Body of pancreas (tissue), 4 donors: ENCODE data around the gene IPO4. TPM values are rescaled to one million over a fixed set of nuclear protein-coding genes. Genes with fewer than 3 reads are reported as not detected.

Source experiments
- ATAC-seq: fragments of 150-250 bp; one replicate; pipeline ENCODE4 v1.9.1; 2016
- DNase-seq, 4 donors: peaks; one replicate each; pipeline ENCODE4 v3.0.0-alpha.2; 2019
- H3K27ac ChIP-seq, 4 donors: fragments of 200-600 bp; sonication (generic); 1 replicate in 3 of 4; 2 replicates in 1 of 4; pipeline versions ENCODE4 v1.5.1 to v1.6.1; 2016 to 2019; ENCODE audit warnings: mild to moderate bottlenecking in 1 of 4, mixed read lengths in 1 of 4, moderate library complexity in 1 of 4
- H3K27me3 ChIP-seq, 2 donors: fragments of 200-600 bp; sonication (generic); one replicate each; pipeline ENCODE4 v1.6.0; 2016; ENCODE audit warnings: mild to moderate bottlenecking in 1 of 2
- H3K36me3 ChIP-seq, 2 donors: fragments of 200-600 bp; sonication (generic); replicated peaks in 1 of 2; 2 replicates each; pipeline ENCODE4 v1.5.1; 2016; ENCODE audit warnings: low read depth in 2 of 2; ENCODE audit not compliant: insufficient read depth in 1 of 2
- H3K4me1 ChIP-seq: fragments of 200-600 bp; sonication (generic); one replicate; pipeline ENCODE4 v1.6.0; 2016
- H3K4me3 ChIP-seq, 2 donors: fragments of 200-600 bp; sonication (generic); 1 replicate in 1 of 2; 2 replicates in 1 of 2; pipeline ENCODE4 v1.5.1; 2016 to 2019
- H3K9me3 ChIP-seq, 3 donors: fragments of 200-600 bp; sonication (generic); 1 replicate in 2 of 3; 2 replicates in 1 of 3; pipeline ENCODE4 v1.5.1; 2016
- POLR2A ChIP-seq, 3 donors: fragments of 450-650 bp; IDR thresholded peaks; one replicate each; pipeline ENCODE4 v1.6.1; 2016; ENCODE audit warnings: antibody characterized with exemption in 3 of 3, mild to moderate bottlenecking in 2 of 3
- WGBS, 2 donors: methylation state at CpG; one replicate each; pipeline ENCODE4 v1.1.5; 2017; 5-methylcytosine and 5-hydroxymethylcytosine counted together
- intact Hi-C: fragments of 100-400 bp; cut with DNase I; formaldehyde crosslinking; loops from one replicate; pipeline ENCODE4 v1.15.1; 2023
- total RNA-seq, 2 donors: library from RNA; depleted of rRNA; stranded (reverse); fragments of >200 nt; gene quantifications; one replicate each; pipeline ENCODE4 v1.1.0, GENCODE V29; 2016
- TF ChIP-seq, protein P1 (sequence below), 7 experiments: fragments of 450-650 bp in 4 of 7; fragments of 200-600 bp in 3 of 7; sonication (generic) in 3 of 7; IDR thresholded peaks; one replicate each; pipeline ENCODE4 v1.5.1; 2016 to 2019; ENCODE audit warnings: antibody characterized with exemption in 7 of 7

IPO4 gene
- 10 to 100 TPM; 30.4 to 73.5 TPM for total RNA-seq

DNA sequence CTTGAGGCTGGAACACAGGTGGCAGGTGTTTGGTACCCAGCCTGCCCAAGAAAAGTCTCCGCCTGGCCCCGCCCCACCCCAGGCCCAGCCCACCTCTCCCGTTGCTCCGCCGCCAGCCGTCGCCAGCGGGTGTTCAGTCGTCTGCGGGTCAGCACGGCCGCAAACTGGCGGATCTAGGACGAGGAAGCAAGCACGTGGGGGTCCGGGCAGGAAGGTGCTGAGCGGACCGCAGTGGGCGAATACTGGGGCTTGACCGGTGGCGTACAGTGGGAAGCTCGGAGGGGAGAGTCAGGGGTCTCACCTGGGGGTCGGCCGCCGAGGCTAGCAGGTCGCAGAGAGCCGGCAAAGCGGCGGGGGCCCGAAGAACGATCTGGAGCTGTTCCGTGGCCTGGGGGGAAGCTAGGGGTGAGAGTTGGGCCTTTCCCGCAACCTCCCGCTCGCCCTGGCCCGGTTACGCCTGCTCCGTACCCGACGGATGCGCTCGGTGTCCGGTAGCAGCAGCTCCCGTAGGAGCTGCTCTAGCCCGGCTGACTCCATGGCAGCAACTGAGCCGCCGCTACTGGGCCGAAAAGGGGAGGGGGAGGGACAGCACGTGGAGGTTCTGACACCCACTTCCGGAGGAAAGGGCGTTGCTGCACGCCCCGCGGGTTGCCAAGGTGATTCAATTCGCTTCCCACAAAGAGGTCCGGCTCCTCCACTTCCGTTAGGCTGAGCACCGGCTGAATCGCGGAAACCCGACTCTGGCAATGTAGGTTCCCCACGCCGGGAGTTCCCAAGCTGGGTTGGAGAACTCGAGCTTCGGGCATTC lies at the start of gene IPO4:
IPO4 (minus strand) TSS at position 566 of the 808 bp plus-strand sequence; CDS start at position 537, 29 bp downstream.
- intact Hi-C loops, result no loop called here
- Histone ChIP-seq H3K27me3 (no peaks in the 10 kb centered on the region), H3K36me3 (peaks cover 1 to 15% of the 10 kb centered on the region in 2 donors), H3K27ac (peak within 1 kb of the TSS; percentile 42 to 87 (median 68)), H3K9me3 (no peaks in the 10 kb centered on the region), H3K4me1 (peaks cover 38% of the 10 kb centered on the region), H3K4me3 (peak within 1 kb of the TSS; percentile 16 to 24)
- TF ChIP-seq POLR2A (IDR thresholded peaks at IDR 0.05), result peak in 2 of 3 donors; percentile 84 to 85
- TF ChIP-seq, protein P1, sequence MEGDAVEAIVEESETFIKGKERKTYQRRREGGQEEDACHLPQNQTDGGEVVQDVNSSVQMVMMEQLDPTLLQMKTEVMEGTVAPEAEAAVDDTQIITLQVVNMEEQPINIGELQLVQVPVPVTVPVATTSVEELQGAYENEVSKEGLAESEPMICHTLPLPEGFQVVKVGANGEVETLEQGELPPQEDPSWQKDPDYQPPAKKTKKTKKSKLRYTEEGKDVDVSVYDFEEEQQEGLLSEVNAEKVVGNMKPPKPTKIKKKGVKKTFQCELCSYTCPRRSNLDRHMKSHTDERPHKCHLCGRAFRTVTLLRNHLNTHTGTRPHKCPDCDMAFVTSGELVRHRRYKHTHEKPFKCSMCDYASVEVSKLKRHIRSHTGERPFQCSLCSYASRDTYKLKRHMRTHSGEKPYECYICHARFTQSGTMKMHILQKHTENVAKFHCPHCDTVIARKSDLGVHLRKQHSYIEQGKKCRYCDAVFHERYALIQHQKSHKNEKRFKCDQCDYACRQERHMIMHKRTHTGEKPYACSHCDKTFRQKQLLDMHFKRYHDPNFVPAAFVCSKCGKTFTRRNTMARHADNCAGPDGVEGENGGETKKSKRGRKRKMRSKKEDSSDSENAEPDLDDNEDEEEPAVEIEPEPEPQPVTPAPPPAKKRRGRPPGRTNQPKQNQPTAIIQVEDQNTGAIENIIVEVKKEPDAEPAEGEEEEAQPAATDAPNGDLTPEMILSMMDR (IDR thresholded peaks at IDR 0.05), result peak in 1 of 7 experiments; percentile 8
- ATAC-seq (peak; percentile 98), DNase-seq (peak; percentile 96 to 98 (median 97))
- 0% methylated on average over 11 to 65 of the region's 65 CpGs for WGBS, 2 donors

- no peak for TF ChIP-seq POLR2A (IDR thresholded peaks at IDR 0.05)
- TF ChIP-seq, protein P1 (IDR thresholded peaks at IDR 0.05), result no peak
- Histone ChIP-seq H3K4me1 (peaks cover 54% of the 10 kb centered on the region), H3K4me3 (no peak overlapping the region), H3K27ac (no peak overlapping the region), H3K9me3 (no peaks in the 10 kb centered on the region), H3K27me3 (no peaks in the 10 kb centered on the region), H3K36me3 (peaks cover 6 to 27% of the 10 kb centered on the region in 2 donors)
- no peak for DNase-seq
- ATAC-seq, result no peak
- intact Hi-C loops, result no loop called here
- WGBS, 2 donors, result 76 to 86% methylated on average over 5 of the region's 5 CpGs
Observed at GRCh38 chr14:24238123-24238522, 49.5 kb upstream of the IPO4 start.

- Histone ChIP-seq H3K4me3 (no peak overlapping the region), H3K4me1 (peaks cover 55% of the 10 kb centered on the region), H3K27me3 (no peaks in the 10 kb centered on the region), H3K9me3 (no peaks in the 10 kb centered on the region), H3K27ac (no peak overlapping the region), H3K36me3 (peaks cover 6 to 27% of the 10 kb centered on the region in 2 donors)
- 89 to 93% methylated on average over 2 of the region's 2 CpGs for WGBS, 2 donors
- TF ChIP-seq POLR2A (IDR thresholded peaks at IDR 0.05), result no peak
- TF ChIP-seq, protein P1 (IDR thresholded peaks at IDR 0.05), result no peak
- no peak for DNase-seq
- ATAC-seq, result no peak
- intact Hi-C loops, result no loop called here
Observed at GRCh38 chr14:24237463-24237955, 48.9 kb upstream of the IPO4 start.

- no peak for ATAC-seq
- TF ChIP-seq, protein P1 (IDR thresholded peaks at IDR 0.05), result no peak
- TF ChIP-seq POLR2A (IDR thresholded peaks at IDR 0.05), result no peak
Observed at GRCh38 chr14:24236689-24237462, 48.3 kb upstream of the IPO4 start.

More at GRCh38 chr14:24236689-24237462, 48.3 kb upstream of the IPO4 start:
- H3K27ac ChIP-seq, result no peak overlapping the region
- no peak overlapping the region for H3K4me3 ChIP-seq
- no peaks in the 10 kb centered on the region for H3K9me3 ChIP-seq
- intact Hi-C loops, result no loop called here
- peak in 1 of 4 donors; percentile 4 for DNase-seq
- no peaks in the 10 kb centered on the region for H3K27me3 ChIP-seq
- peaks cover 55% of the 10 kb centered on the region for H3K4me1 ChIP-seq
- 89 to 92% methylated on average over 3 to 6 of the region's 6 CpGs for WGBS, 2 donors
- H3K36me3 ChIP-seq, result peaks cover 6 to 27% of the 10 kb centered on the region in 2 donors
